ENCODE measurements around the gene FUT1.
"Not testable (repeated sequence)": the region's sequence is repeated elsewhere in the genome, so short reads cannot be mapped to it uniquely, and the experiment has no call there.

Gene FUT1

GRCh38 chr19:48768171-48768753 is 15.8 kb upstream of the FUT1 start:
- DNase-seq: not testable (repeated sequence)

DNA sequence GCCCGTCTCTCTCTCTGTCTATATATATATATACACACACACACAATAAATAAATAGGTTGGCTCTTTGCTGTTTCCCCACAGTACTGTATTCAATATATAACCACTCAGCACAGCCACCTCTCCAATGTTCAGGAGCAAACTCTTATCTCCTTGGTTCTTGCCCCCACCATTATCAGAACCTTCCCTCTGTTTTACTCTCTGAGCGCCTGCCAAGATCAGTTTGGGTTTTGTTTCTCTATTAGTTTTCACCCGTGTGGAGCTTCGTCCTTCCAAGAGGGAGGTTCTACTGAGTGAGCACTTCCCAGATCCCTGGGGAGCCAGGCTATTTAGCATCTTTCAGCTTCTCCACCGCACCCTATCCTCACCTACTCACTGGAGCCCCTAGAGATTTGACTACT is 13.4 kb upstream of the FUT1 start:
- not testable (repeated sequence) for DNase-seq

GRCh38 chr19:48760504-48761205 is 8.2 kb upstream of the FUT1 start:
- DNase-seq: no peak

- DNase-seq: no peak
These were observed 5.3 kb upstream of the FUT1 start for GRCh38 chr19:48757741-48758144.

GRCh38 chr19:48757089-48757675 is 4.7 kb upstream of the FUT1 start:
- no peak for DNase-seq

GRCh38 chr19:48756686-48757085 is 4.2 kb upstream of the FUT1 start:
- no peak for DNase-seq

GRCh38 chr19:48756212-48756611 is 3.8 kb upstream of the FUT1 start:
- DNase-seq: no peak

- no peak for DNase-seq
These were observed 3.3 kb upstream of the FUT1 start for GRCh38 chr19:48755787-48756186.

GRCh38 chr19:48755084-48755641 is 2.7 kb upstream of the FUT1 start, which contains the start of gene FGF21:
TSS of gene FGF21 (plus strand) at chr19:48755524. CDS start at chr19:48756237, 713 bp downstream.
- DNase-seq: no peak

DNA sequence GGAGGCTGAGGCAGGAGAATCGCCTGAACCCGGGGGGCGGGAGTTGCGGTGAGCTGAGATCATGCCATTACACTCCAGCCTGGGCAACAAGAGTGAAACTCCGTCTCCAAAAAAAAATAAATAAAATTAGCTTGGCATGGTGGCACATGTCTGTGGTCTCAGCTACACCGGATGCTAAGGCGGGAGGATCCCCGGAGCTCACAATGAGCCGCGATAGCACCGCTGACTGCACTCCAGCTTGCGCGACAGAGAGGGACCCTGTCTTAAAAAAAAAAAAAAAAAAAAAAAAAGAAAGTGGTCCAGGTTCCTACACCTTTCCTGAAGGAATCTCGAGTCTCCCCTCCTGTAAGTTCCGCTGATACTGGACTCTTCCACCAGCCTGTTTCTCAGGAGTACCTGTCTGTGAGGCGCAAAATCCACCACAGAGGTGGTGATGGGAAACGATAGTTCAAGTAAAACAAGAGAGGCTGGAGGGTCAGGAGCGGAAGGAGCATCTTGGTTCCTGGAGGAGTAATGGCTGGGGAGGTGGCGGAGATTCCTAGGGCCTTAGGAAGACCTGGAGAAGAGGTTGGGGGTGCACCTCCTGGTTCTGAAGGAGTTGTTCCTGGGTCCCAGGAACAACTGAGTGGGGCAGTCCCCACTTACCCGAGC is 471 bp downstream of the FUT1 start:
- DNase-seq: no peak

DNA sequence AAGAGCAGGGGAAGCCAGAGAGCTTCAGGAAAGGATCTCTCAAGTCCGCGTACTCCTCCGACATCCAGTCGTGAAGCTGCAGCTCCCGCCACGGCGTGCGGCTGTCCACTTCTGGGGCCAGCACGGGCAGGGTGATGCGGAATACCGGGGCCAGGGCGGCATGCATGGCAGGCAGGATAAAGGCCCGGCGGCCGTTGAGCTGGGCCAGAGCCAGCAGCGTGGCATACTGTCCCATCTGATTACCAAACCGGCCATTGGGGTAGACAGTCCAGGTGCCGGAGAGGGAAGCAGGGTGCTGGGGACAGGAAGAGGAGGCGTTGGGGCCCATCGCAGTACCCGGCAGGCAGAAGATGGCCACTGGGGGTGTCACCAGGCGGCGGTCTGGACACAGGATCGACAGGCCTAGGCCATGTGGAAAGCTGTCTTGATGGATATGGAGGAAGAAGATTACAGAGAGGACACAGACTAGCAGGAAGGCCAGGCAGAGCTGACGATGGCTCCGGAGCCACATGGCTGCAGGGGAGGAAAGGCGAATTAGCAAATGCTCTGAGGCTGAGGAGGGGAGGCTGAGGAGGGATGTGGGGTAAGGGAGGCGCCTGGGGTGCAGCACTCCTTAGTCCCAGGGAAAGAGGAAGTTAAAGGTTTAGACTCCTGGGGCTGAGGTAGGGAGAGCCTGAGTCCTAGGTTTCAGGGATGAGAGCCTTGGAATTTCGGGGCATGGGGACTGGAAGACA is 1.5 kb downstream of the FUT1 start:
- DNase-seq: no peak

GRCh38 chr19:48750351-48750750 is 2.1 kb downstream of the FUT1 start:
- DNase-seq: no peak

DNA sequence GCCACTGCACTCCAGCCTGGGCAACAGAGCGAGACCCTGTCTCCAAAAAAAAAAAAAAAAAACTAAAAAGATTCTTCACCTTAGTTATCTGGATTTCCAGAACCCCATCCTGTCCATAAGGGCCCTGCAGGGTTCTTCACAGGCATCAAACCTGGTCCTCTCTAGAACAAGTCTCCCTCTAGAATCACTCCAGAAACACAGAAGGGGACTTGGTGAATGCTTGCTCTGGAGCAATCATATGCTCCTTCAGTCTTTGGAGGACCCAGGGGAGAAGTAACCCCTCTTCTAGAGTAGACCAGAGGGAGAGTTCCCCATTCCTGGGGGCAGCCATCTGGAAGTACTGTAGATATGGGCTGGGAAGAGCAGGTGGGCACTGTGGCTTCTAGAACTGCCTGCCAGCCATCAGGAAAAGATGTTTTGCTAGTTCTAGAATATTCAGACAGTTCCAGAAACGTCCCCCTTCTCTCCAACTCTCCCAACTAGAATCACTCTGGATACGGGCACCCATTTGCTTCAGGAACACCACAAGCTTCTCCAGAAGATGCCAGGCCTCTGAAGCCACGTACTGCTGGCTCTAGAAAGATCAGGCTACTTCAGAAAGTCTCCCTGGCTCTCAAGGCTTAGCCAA is 2.8 kb downstream of the FUT1 start:
- no peak for DNase-seq

- peak; percentile 67 for DNase-seq
These were observed 5.5 kb downstream of the FUT1 start, which contains the start of gene IZUMO1 for GRCh38 chr19:48746738-48747575. TSS of gene IZUMO1 (minus strand) at chr19:48746909. CDS start at chr19:48745859, 1,050 bp downstream.

DNA sequence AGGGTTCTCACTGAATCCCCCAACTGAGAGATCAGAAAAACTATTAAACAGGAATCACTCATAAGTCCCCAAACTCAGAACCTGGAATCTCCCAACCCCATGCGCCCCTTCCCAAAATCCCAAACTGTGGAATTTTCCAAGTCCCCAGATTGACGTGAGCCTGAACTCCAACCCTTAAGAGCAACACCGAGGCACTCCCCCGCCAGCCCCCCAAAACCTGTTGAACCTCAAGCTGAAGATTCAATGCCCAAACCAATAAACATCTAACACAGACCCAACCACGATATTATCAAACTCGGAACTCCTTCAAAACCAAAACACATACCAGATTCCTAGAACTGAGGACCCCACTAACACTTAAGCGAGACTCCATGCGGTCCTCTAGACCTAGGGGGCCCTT is 6.3 kb downstream of the FUT1 start:
- DNase-seq: no peak

GRCh38 chr19:48745208-48745995 is 7.0 kb downstream of the FUT1 start:
- peak; percentile 75 for DNase-seq

GRCh38 chr19:48742096-48742495 is 10.3 kb downstream of the FUT1 start:
- DNase-seq: no peak

- peak; percentile 28 for DNase-seq
These were observed 11.1 kb downstream of the FUT1 start for GRCh38 chr19:48741129-48741999.

Data from CD4-positive, alpha-beta T cell treated with Interleukin-21 for 1 hour (primary cell).